KMS-11 (cell line): Measurements from ENCODE around the gene MROH2A.

Experiments used
- H2AFZ ChIP-seq: fragments of 200-600 bp; sonication (generic); 2 replicates; pipeline ENCODE4 v1.6.1; 2016; ENCODE audit warnings: antibody characterized with exemption, mixed run types, low read depth
- H3K27ac ChIP-seq: fragments of 200-600 bp; sonication (generic); 2 replicates; pipeline ENCODE4 v1.6.1; 2016; ENCODE audit warnings: mild to moderate bottlenecking, mixed run types
- H3K27me3 ChIP-seq: fragments of 200-600 bp; sonication (generic); 2 replicates; pipeline ENCODE4 v1.6.1; 2017; ENCODE audit warnings: mild to moderate bottlenecking, low read depth, mixed run types, moderate library complexity; ENCODE audit not compliant: insufficient read depth
- H3K36me3 ChIP-seq: fragments of 200-600 bp; sonication (generic); 2 replicates; pipeline ENCODE4 v1.6.1; 2017; ENCODE audit warnings: mild to moderate bottlenecking, mixed run types; ENCODE audit not compliant: insufficient read depth
- H3K4me1 ChIP-seq: fragments of 200-600 bp; sonication (generic); 2 replicates; pipeline ENCODE4 v1.6.1; 2016; ENCODE audit warnings: mild to moderate bottlenecking, low read depth, mixed run types; ENCODE audit not compliant: poor library complexity, severe bottlenecking
- H3K4me2 ChIP-seq: fragments of 200-600 bp; sonication (generic); 2 replicates; pipeline ENCODE4 v1.7.0; 2016; ENCODE audit warnings: mild to moderate bottlenecking, mixed run types
- H3K4me3 ChIP-seq: fragments of 200-600 bp; sonication (generic); IDR thresholded peaks from 2 replicates; pipeline ENCODE4 v1.6.1; 2017; ENCODE audit warnings: low read depth, low read length, mixed read lengths; ENCODE audit not compliant: insufficient read depth
- H3K79me2 ChIP-seq: fragments of 200-600 bp; sonication (generic); 2 replicates; pipeline ENCODE4 v1.6.1; 2016; ENCODE audit warnings: low read depth, mixed run types; ENCODE audit not compliant: insufficient read depth
- H3K9ac ChIP-seq: fragments of 200-600 bp; sonication (generic); 2 replicates; pipeline ENCODE4 v1.6.1; 2016; ENCODE audit warnings: mild to moderate bottlenecking, mixed run types
- H4K20me1 ChIP-seq: fragments of 200-600 bp; sonication (generic); 2 replicates; pipeline ENCODE4 v1.6.1; 2016; ENCODE audit warnings: mild to moderate bottlenecking, mixed run types; ENCODE audit not compliant: insufficient read depth
- CTCF ChIP-seq: fragments of 200-600 bp; sonication (generic); conservative IDR thresholded peaks from 2 replicates; pipeline ENCODE4 v1.6.1; 2017; ENCODE audit warnings: low read depth, mild to moderate bottlenecking, antibody characterized with exemption, low read length, moderate library complexity, mixed read lengths

The MROH2A gene

GRCh38 chr2:233821196-233821595 lies 43.1 kb downstream of the MROH2A start:
- H4K20me1 ChIP-seq = no peaks in the 10 kb centered on the region
- TF ChIP-seq CTCF = no peak
- no peaks in the 10 kb centered on the region for H3K36me3 ChIP-seq
- H3K4me2 ChIP-seq = no peak overlapping the region
- no peaks in the 10 kb centered on the region for H3K27me3 ChIP-seq
- no peak overlapping the region for H3K9ac ChIP-seq
- H3K4me1 ChIP-seq = no peaks in the 10 kb centered on the region
- H3K4me3 ChIP-seq = no peak overlapping the region
- no peak overlapping the region for H2AFZ ChIP-seq
- no peak overlapping the region for H3K27ac ChIP-seq
- H3K79me2 ChIP-seq = no peaks in the 10 kb centered on the region

GRCh38 chr2:233821709-233822100 lies 43.6 kb downstream of the MROH2A start:
- no peaks in the 10 kb centered on the region for H3K4me1 ChIP-seq
- no peak overlapping the region for H3K4me2 ChIP-seq
- H2AFZ ChIP-seq = no peak overlapping the region
- no peak for TF ChIP-seq CTCF
- no peaks in the 10 kb centered on the region for H3K79me2 ChIP-seq
- H3K4me3 ChIP-seq = no peak overlapping the region
- H3K36me3 ChIP-seq = no peaks in the 10 kb centered on the region
- H3K9ac ChIP-seq = no peak overlapping the region
- H4K20me1 ChIP-seq = no peaks in the 10 kb centered on the region
- H3K27me3 ChIP-seq = no peaks in the 10 kb centered on the region
- no peak overlapping the region for H3K27ac ChIP-seq

- Histone ChIP-seq H4K20me1 (no peaks in the 10 kb centered on the region), H3K4me2 (no peak overlapping the region), H3K4me3 (no peak overlapping the region), H3K27ac (no peak overlapping the region), H3K9ac (no peak overlapping the region), H3K4me1 (no peaks in the 10 kb centered on the region), H2AFZ (no peak overlapping the region), H3K27me3 (no peaks in the 10 kb centered on the region), H3K79me2 (no peaks in the 10 kb centered on the region), H3K36me3 (no peaks in the 10 kb centered on the region)
- no peak for TF ChIP-seq CTCF
Measured at GRCh38 chr2:233822101-233822771, 44.1 kb downstream of the MROH2A start.

- H2AFZ ChIP-seq = no peak overlapping the region
- H3K27ac ChIP-seq = no peak overlapping the region
- no peaks in the 10 kb centered on the region for H3K27me3 ChIP-seq
- no peak overlapping the region for H3K4me3 ChIP-seq
- no peaks in the 10 kb centered on the region for H4K20me1 ChIP-seq
- H3K36me3 ChIP-seq = no peaks in the 10 kb centered on the region
- H3K4me2 ChIP-seq = no peak overlapping the region
- H3K79me2 ChIP-seq = no peaks in the 10 kb centered on the region
- no peak for TF ChIP-seq CTCF
- H3K9ac ChIP-seq = no peak overlapping the region
- H3K4me1 ChIP-seq = no peaks in the 10 kb centered on the region
Measured at GRCh38 chr2:233822781-233823730, 44.9 kb downstream of the MROH2A start.
